Right cardiac atrium (tissue), 5 donors: ENCODE measurements around the gene GSPT1. TPM values are rescaled to one million over a fixed set of nuclear protein-coding genes. Genes with fewer than 3 reads are reported as not detected.
"Not testable (repeated sequence)": the region's sequence is repeated elsewhere in the genome, so short reads cannot be mapped to it uniquely, and the experiment has no call there.

Source experiments
- ATAC-seq, 2 donors: fragments of 200-7000 bp; cut with Tn5 transposase; one replicate each; pipeline versions ENCODE4 v1.8.0 to v1.9.1; 2020; ENCODE audit warnings: moderate library complexity in 2 of 2, mild to moderate bottlenecking in 1 of 2
- DNase-seq, 3 donors: peaks; one replicate each; pipeline ENCODE4 v3.0.0-alpha.2; 2020
- H3K27ac ChIP-seq: one replicate; pipeline ENCODE4 v1.5.1; 2013; ENCODE audit warnings: mild to moderate bottlenecking, low read length, control low read depth, moderate library complexity
- H3K27me3 ChIP-seq: one replicate; pipeline ENCODE4 v1.6.1; 2013; ENCODE audit not compliant: control insufficient read depth, insufficient read depth
- H3K4me1 ChIP-seq: one replicate; pipeline ENCODE4 v1.6.1; 2013; ENCODE audit warnings: low read length; ENCODE audit not compliant: control insufficient read depth, insufficient read depth
- H3K4me3 ChIP-seq: one replicate; pipeline ENCODE4 v1.5.1; 2013; ENCODE audit warnings: low read length, control low read depth
- H3K9me3 ChIP-seq: one replicate; pipeline ENCODE4 v1.6.1; 2013; ENCODE audit warnings: low read length; ENCODE audit not compliant: control insufficient read depth
- WGBS: extraction: QIAGEN DNeasy Blood & Tissue Kit; methylation state at CpG from one replicate; pipeline ENCODE4 v1.1.7; 2013; 5-methylcytosine and 5-hydroxymethylcytosine counted together
- intact Hi-C, 4 donors: fragments of 100-400 bp; cut with DNase I; formaldehyde crosslinking; loops; one replicate each; pipeline versions ENCODE4 v1.11.0 to v1.14.0; 2022 to 2023
- long read RNA-seq, 4 donors: library from polyadenylated mRNA; unstranded; transcript quantifications; one replicate each; pipeline ENCODE4 v2.0.0, GENCODE V29; 2020 to 2021
- polyA plus RNA-seq: library from polyadenylated mRNA; stranded (reverse); fragments of 200-250 nt; gene quantifications from one replicate; pipeline ENCODE4 v1.2.3, GENCODE V29; 2013
- total RNA-seq, 4 donors: library from RNA; stranded (reverse); fragmentation: NEBNext Ultra II Directional; extraction: Animal tissue kit (Norgen Biotek cat#: 25700); gene quantifications; one replicate each; pipeline ENCODE4 v1.2.1, GENCODE V29; 2021
- donor health status: healthy with polysubstance abuse.
- donor health status: DM: no; HTN: yes; CAD: no.
- donor health status: DM: no; HTN: no; CAD: no.
- donor health status: DM: no; HTN: yes; CAD: no; lungs with severe emphysema.
- donor health status: DM: yes; HTN: yes; CAD: no.

Gene GSPT1
- total RNA-seq (100 to 1,000 TPM in 1 of 4 donors, 10 to 100 TPM in 3; 89.1 to 105 (median 96.2) TPM), polyA plus RNA-seq (41.6 TPM)
- long read RNA-seq, donor 1, full-length matches to known transcripts = 219 of 257 reads
- long read RNA-seq, donor 1, partial matches to known transcripts = 23 of 257 reads
- long read RNA-seq, donor 1, other reads (novel, unspliced or antisense) = 15 of 257 reads
- long read RNA-seq, donor 2, full-length matches to known transcripts = 93 of 108 reads
- long read RNA-seq, donor 2, partial matches to known transcripts = 10 of 108 reads
- long read RNA-seq, donor 2, other reads (novel, unspliced or antisense) = 5 of 108 reads
- long read RNA-seq, donor 3, full-length matches to known transcripts = 5 of 42 reads
- long read RNA-seq, donor 3, partial matches to known transcripts = 9 of 42 reads
- long read RNA-seq, donor 3, other reads (novel, unspliced or antisense) = 28 of 42 reads
- long read RNA-seq, donor 4, full-length matches to known transcripts = 113 of 128 reads
- long read RNA-seq, donor 4, partial matches to known transcripts = 9 of 128 reads
- long read RNA-seq, donor 4, other reads (novel, unspliced or antisense) = 6 of 128 reads

- DNase-seq = peak; percentile 99 to 100 (median 100)
- peak within 1 kb of the TSS; percentile 85 for H3K27ac ChIP-seq
- peaks cover 3% of the 10 kb centered on the region for H3K4me1 ChIP-seq
- no peaks in the 10 kb centered on the region for H3K9me3 ChIP-seq
- intact Hi-C loops = loop anchor here in 1 of 4 donors (10.0 kb wide), 1 partner anchor 171 kb away; the partner anchor contains the start of gene TXNDC11
- H3K27me3 ChIP-seq = no peaks in the 10 kb centered on the region
- H3K4me3 ChIP-seq = peak within 1 kb of the TSS; percentile 90
- 1% methylated on average over 84 of the region's 84 CpGs for WGBS
- peak; percentile 97 to 98 for ATAC-seq
Measured at GRCh38 chr16:11915644-11916523, at the start of gene GSPT1. TSS of gene GSPT1 (minus strand) at chr16:11915956. CDS start at chr16:11915720, 236 bp downstream.

DNA sequence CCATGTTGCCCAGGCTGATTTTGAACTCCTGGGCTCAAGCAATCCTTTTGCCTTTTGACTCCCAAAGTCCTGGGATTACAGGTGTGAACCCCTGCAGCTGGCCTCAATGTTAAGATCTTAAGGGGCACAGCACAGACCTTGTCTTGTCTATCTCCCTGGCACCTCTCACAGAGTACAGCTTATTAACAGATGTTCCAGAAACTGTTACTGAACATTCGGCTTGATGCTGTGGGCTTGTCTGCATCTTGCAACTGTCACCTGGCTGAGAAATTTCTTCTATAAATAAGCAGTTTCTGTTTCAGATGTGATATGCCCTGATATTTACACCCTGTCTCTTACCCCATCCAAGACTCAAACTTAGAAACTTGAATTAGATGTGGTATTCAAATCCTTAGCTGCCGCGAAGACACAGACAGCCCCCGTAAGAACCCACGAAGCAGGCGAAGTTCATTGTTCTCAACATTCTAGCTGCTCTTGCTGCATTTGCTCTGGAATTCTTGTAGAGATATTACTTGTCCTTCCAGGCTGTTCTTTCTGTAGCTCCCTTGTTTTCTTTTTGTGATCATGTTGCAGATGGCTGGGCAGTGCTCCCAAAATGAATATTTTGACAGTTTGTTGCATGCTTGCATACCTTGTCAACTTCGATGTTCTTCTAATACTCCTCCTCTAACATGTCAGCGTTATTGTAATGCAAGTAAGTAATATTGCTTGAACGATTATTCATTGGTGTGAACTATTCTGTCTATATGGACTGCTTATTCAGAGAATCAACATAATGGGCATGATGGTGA lies 49.2 kb upstream of the GSPT1 start, which contains the start of gene TNFRSF17:
TSS of gene TNFRSF17 (plus strand) at position 450 of the 791 bp plus-strand sequence. CDS start at position 565, 115 bp downstream.
- Histone ChIP-seq H3K27me3 (no peaks in the 10 kb centered on the region), H3K4me1 (no peaks in the 10 kb centered on the region), H3K27ac (no peak within 1 kb of the TSS), H3K4me3 (no peak within 1 kb of the TSS), H3K9me3 (no peaks in the 10 kb centered on the region)
- intact Hi-C loops = no loop called here
- ATAC-seq (no peak), DNase-seq (no peak)
- 67% methylated on average over 9 of the region's 9 CpGs for WGBS

DNA sequence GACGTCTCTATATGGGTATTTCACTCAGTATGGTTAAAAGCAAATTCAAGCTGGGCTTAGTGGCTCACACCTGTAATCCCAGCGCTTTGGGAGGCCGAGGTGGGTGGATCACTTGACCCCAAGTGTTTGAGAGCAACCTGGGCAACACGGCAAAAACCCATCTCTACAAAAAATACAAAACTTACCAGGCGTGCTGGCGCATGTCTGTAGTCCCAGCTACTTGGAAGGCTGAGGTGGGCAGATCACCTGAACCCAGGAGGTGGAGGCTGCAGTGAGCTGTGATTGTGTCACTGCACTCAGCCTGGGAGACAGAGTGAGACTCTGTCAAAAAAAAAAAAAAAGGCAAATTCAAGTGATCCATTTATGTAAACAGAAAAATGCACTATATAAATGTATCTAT lies 48.0 kb upstream of the GSPT1 start:
- ATAC-seq = no peak
- Histone ChIP-seq H3K4me3 (no peak overlapping the region), H3K9me3 (no peaks in the 10 kb centered on the region), H3K27ac (no peak overlapping the region), H3K27me3 (no peaks in the 10 kb centered on the region), H3K4me1 (no peaks in the 10 kb centered on the region)
- 88% methylated on average over 6 of the region's 6 CpGs for WGBS
- intact Hi-C loops = no loop called here
- DNase-seq = no peak

DNA sequence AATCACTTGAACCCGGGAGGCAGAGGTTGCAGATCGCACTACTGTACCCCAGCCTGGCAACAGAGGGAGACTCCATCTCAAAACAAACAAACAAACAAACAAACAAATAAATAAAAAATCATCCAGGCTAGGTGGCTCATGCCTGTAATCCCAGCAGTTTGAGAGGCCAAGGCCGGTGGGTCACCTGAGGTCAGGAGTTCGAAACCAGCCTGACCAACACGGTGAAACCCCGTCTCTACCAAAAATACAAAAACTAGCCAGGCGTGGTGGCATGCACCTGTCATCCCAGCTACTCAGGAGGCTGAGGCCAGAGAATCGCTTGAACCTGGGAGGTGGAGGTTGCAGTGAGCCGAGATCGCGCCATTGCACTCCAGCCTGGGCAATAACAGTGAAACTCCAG lies 47.2 kb upstream of the GSPT1 start:
- not testable (repeated sequence) for ATAC-seq, H3K27me3 ChIP-seq, H3K4me3 ChIP-seq

DNA sequence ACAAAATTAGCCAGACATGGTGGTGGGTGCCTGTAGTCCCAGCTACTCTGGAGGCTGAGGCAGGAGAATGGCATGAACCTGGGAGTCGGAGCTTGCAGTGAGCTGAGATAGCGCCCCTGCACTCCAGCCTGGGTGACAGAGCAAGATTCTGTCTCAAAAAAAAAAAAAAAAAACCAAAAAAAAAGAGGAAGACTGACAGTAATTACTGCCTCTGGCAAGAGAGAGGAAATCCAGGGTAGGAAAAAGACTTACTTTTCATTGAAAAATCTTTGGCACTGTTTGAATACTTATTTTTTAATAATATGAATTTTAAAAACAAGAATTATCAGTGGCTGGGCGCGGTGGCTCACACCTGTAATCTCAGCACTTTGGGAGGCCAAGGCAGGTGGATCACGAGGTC lies 46.7 kb upstream of the GSPT1 start:
- H3K9me3 ChIP-seq, H3K4me3 ChIP-seq, H3K27me3 ChIP-seq, H3K27ac ChIP-seq, DNase-seq, ATAC-seq, H3K4me1 ChIP-seq, intact Hi-C loops: not testable (repeated sequence)
- WGBS = 81% methylated on average over 5 of the region's 5 CpGs

More for the DNA sequence above, 47.2 kb upstream of the GSPT1 start:
- H3K27ac ChIP-seq, intact Hi-C loops, H3K4me1 ChIP-seq, H3K9me3 ChIP-seq, DNase-seq: not testable (repeated sequence)
- WGBS = 95% methylated on average over 11 of the region's 11 CpGs

DNA sequence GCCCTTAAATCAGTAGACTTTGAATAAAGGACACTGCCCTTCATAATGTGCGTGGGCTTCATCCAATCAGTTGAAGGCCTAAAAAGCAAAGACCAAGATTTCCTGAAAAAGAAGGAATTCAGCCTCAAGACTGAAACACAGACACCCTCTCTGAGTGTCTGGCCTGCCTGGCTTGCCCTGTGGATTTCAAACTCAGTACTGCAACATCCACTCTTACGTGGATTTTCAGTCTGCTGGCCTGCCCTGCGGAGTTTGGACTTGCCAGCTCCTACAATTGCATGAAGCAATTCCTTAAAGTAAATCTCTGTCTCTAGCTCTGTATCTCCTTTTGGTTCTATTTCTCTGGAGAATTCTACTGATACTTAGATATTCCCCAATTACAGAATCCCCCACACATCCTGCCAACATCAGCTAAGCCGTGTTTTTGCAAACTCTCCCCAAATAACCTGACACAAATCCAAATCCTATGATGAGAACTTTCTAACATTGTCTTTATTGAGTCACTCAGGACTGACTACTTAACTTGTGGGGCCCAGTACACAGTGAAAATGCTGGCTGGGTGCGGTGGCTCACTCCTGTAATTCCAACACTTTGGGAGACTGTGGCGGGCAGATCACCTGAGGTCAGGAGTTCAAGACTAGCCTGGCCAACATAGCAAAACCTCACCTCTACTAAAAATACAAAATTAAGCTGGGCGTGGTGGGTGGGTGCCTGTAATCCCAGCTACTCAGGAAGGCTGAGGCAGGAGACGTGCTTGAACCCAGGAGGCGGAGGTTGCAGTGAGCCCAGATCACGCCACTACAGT lies 42.0 kb upstream of the GSPT1 start:
- no peaks in the 10 kb centered on the region for H3K9me3 ChIP-seq
- DNase-seq (no peak), ATAC-seq (no peak)
- no peak overlapping the region for H3K4me3 ChIP-seq
- H3K4me1 ChIP-seq = no peaks in the 10 kb centered on the region
- no peak overlapping the region for H3K27ac ChIP-seq
- WGBS = 84% methylated on average over 10 of the region's 10 CpGs
- intact Hi-C loops = no loop called here
- H3K27me3 ChIP-seq = no peaks in the 10 kb centered on the region

- H3K27ac ChIP-seq = no peak overlapping the region
- ATAC-seq = no peak
- 95% methylated on average over 2 of the region's 2 CpGs for WGBS
- DNase-seq = no peak
- H3K4me1 ChIP-seq = no peaks in the 10 kb centered on the region
- intact Hi-C loops = no loop called here
- no peak overlapping the region for H3K4me3 ChIP-seq
- no peaks in the 10 kb centered on the region for H3K27me3 ChIP-seq
- H3K9me3 ChIP-seq = no peaks in the 10 kb centered on the region
Measured at GRCh38 chr16:11956558-11956957, 40.8 kb upstream of the GSPT1 start.

DNA sequence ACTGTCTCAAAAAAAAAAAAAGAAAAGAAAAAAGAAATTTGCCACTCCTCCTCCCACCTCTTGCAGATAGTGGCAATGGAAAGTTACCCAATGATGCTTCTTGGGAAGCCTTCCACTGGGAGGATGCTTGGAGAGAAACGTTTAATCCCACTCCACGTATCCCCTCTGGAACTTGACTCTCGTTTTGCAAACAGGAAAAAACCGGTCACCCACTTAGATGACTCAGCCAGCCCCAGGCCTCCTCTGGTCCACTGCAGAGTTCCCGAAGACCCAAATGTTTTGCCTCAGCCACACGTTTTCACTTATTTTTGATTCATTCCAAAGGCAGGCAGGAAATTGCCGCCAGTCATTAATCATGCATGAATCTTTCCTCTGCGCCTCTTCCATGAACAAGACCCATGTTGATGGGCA lies 40.0 kb upstream of the GSPT1 start:
- no peaks in the 10 kb centered on the region for H3K9me3 ChIP-seq
- DNase-seq = no peak
- H3K27ac ChIP-seq = no peak overlapping the region
- H3K4me1 ChIP-seq = no peaks in the 10 kb centered on the region
- no peak overlapping the region for H3K4me3 ChIP-seq
- WGBS = 53% methylated on average over 8 of the region's 8 CpGs
- intact Hi-C loops = no loop called here
- no peak for ATAC-seq
- no peaks in the 10 kb centered on the region for H3K27me3 ChIP-seq

GRCh38 chr16:11953576-11953975 lies 37.8 kb upstream of the GSPT1 start:
- 89% methylated on average over 8 of the region's 8 CpGs for WGBS

DNA sequence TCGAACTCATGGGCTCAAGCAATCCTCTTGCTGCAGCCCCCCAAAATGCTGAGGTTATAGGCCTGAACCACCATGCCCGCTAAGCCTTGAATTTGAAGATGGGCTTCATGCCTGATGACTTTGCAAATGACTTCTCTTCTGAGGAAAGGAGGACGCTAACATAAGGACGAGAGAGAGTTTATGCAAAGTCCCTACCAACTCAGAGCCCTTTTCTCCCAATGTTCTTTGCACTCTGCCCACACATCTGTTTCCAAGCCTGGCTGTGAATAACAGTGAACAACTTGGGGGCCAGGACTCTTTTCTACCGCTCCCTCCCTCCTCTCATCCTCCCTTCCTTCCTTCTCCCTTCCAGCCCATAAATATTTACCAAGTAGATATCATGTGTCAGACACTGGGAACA lies 34.6 kb upstream of the GSPT1 start:
- ATAC-seq (no peak), DNase-seq (no peak)
- intact Hi-C loops = no loop called here
- Histone ChIP-seq H3K27ac (no peak overlapping the region), H3K9me3 (no peaks in the 10 kb centered on the region), H3K4me1 (no peaks in the 10 kb centered on the region), H3K4me3 (no peak overlapping the region), H3K27me3 (no peaks in the 10 kb centered on the region)
- 81% methylated on average over 5 of the region's 5 CpGs for WGBS

More at GRCh38 chr16:11953576-11953975, 37.8 kb upstream of the GSPT1 start:
- H3K9me3 ChIP-seq, H3K27ac ChIP-seq, H3K4me3 ChIP-seq, H3K4me1 ChIP-seq, intact Hi-C loops, H3K27me3 ChIP-seq, ATAC-seq, DNase-seq: not testable (repeated sequence)
